ENCODE results near the gene UNC5C.

- TF ChIP-seq CREB1 (IDR thresholded peaks at IDR 0.05), result no peak
- no peak for TF ChIP-seq CTCF (IDR thresholded peaks at IDR 0.05; ENCODE audit: control extremely low read depth in 1 of 3, insufficient read depth in 1 of 3, low read depth in 1 of 3, low read length in 3 of 3)
- TF ChIP-seq ATF3 (IDR thresholded peaks at IDR 0.05; ENCODE audit: insufficient read depth, low read depth, low read length), result no peak
Observed at GRCh38 chr4:95317085-95317793, 231.5 kb downstream of the UNC5C start.
